Esophagus muscularis mucosa (tissue), 4 donors: ENCODE measurements around the gene NHP2.

Experiments used
- CTCF ChIP-seq, 3 experiments: fragments of 200-600 bp in 2 of 3; fragments of 450-650 bp in 1 of 3; sonication (generic) in 2 of 3; IDR thresholded peaks; one replicate each; pipeline ENCODE4 v1.5.1; 2017 to 2019; ENCODE audit warnings: antibody characterized with exemption in 3 of 3, mild to moderate bottlenecking in 2 of 3, moderate library complexity in 1 of 3
- EP300 ChIP-seq: sonication (generic); formaldehyde crosslinking; IDR thresholded peaks from one replicate; pipeline ENCODE4 v1.6.1; 2017; ENCODE audit warnings: antibody characterized with exemption
- POLR2A ChIP-seq: fragments of 450-650 bp; IDR thresholded peaks from one replicate; pipeline ENCODE4 v1.6.1; 2017; ENCODE audit warnings: antibody characterized with exemption, moderate library complexity, mild to moderate bottlenecking, low read depth
- POLR2AphosphoS5 ChIP-seq, 2 donors: sonication (generic); formaldehyde crosslinking; IDR thresholded peaks; one replicate each; pipeline ENCODE4 v1.6.1; 2017; ENCODE audit warnings: antibody characterized with exemption in 2 of 2

- no peak for TF ChIP-seq POLR2A
- TF ChIP-seq CTCF (IDR thresholded peaks at IDR 0.05): no peak
- no peak for TF ChIP-seq EP300
- TF ChIP-seq POLR2AphosphoS5 (IDR thresholded peaks at IDR 0.05): no peak
Measured at GRCh38 chr5:178165581-178165980, 11.9 kb upstream of the NHP2 start.
